Breast epithelium (tissue), 3 donors: ENCODE measurements around the gene CUBN.

Experiments used
- CTCF ChIP-seq, 3 donors: fragments of 450-650 bp; IDR thresholded peaks; one replicate each; pipeline ENCODE4 v1.5.1; 2016 to 2017; ENCODE audit warnings: antibody characterized with exemption in 3 of 3, mild to moderate bottlenecking in 3 of 3, moderate library complexity in 3 of 3
- POLR2A ChIP-seq: fragments of 450-650 bp; IDR thresholded peaks from one replicate; pipeline ENCODE4 v1.6.1; 2016; ENCODE audit warnings: antibody characterized with exemption, mild to moderate bottlenecking, moderate library complexity
- POLR2AphosphoS5 ChIP-seq, 3 donors: sonication (generic); formaldehyde crosslinking; IDR thresholded peaks; one replicate each; pipeline ENCODE4 v1.6.1; 2017; ENCODE audit warnings: antibody characterized with exemption in 3 of 3

GRCh38 chr10:16909271-16909767 lies 220.3 kb downstream of the CUBN start:
- no peak for TF ChIP-seq POLR2AphosphoS5 (IDR thresholded peaks at IDR 0.05)
- TF ChIP-seq CTCF (IDR thresholded peaks at IDR 0.05): no peak
- no peak for TF ChIP-seq POLR2A
